HepG2 (cell line): Measurements from ENCODE around the gene PEX3. TPM values are rescaled to one million over a fixed set of nuclear protein-coding genes. Genes with fewer than 3 reads are reported as not detected.

Experiments
- ATAC-seq: fragments of 200-7000 bp; cut with Tn5 transposase; 3 replicates; pipeline ENCODE4 v1.9.1; 2020; ENCODE audit warnings: mild to moderate bottlenecking, moderate library complexity
- BruUV-seq: library from RNA; stranded (reverse); fragments of 400-500 nt; replicated peaks from 2 replicates; lab custom pipeline; 2021; lab: Mats Ljungman, UMichigan
- CTCF ChIA-PET: fragments of 300-600 bp; formaldehyde crosslinking; extraction: SDS; loops from one replicate; lab custom pipeline; 2021; ENCODE audit warnings: low total read pairs, inconsistent platforms, low intra/inter-chr PET ratio; lab: Yijun Ruan, JAX
- POLR2A ChIA-PET: fragments of 350-600 bp; sonication (Branson Sonifier 250); formaldehyde crosslinking; loops from one replicate; lab custom pipeline; 2020; ENCODE audit warnings: antibody characterized with exemption, inconsistent platforms; lab: Yijun Ruan, JAX
- DNase-seq: peaks from one replicate; pipeline ENCODE4 v3.0.0-alpha.2; 2015; ENCODE audit warnings: low spot score
- FAIRE-seq: peaks from 3 replicates; lab custom pipeline; 2011; peaks lifted over from hg19 to GRCh38; lab: Jason Lieb, UNC
- H2AFZ ChIP-seq: one replicate; pipeline ENCODE4 v1.6.1; 2011; ENCODE audit warnings: low read length, inconsistent platforms
- H3K27ac ChIP-seq: fragments of 300-600 bp; 3 replicates; pipeline ENCODE4 v1.8.0; 2011; ENCODE audit warnings: mixed run types, mild to moderate bottlenecking, mixed read lengths, low read length, inconsistent platforms; ENCODE audit not compliant: insufficient read depth; ENCODE audit errors: extremely low read length
- H3K27me3 ChIP-seq, 2 experiments: fragments of 200-600 bp in 1 of 2; 2 replicates in 1 of 2; 3 replicates in 1 of 2; pipeline versions ENCODE4 v1.6.0 to v1.8.0; 2011; ENCODE audit warnings: low read length in 2 of 2, mild to moderate bottlenecking in 2 of 2, moderate library complexity in 2 of 2, inconsistent platforms in 1 of 2; ENCODE audit not compliant: insufficient read depth in 2 of 2, control insufficient read depth in 1 of 2
- H3K36me3 ChIP-seq, 2 experiments: fragments of 200-600 bp in 1 of 2; replicated peaks in 1 of 2; 2 replicates in 1 of 2; 3 replicates in 1 of 2; pipeline versions ENCODE4 v1.5.1 to v1.8.0; 2011; ENCODE audit warnings: low read length in 2 of 2, inconsistent platforms in 1 of 2; ENCODE audit not compliant: insufficient read depth in 2 of 2, control insufficient read depth in 1 of 2
- H3K4me1 ChIP-seq: 2 replicates; pipeline ENCODE4 v1.5.1; 2012; ENCODE audit warnings: low read length, inconsistent platforms; ENCODE audit not compliant: insufficient read depth
- H3K4me2 ChIP-seq: 2 replicates; pipeline ENCODE4 v1.6.0; 2011; ENCODE audit warnings: low read depth, low read length, inconsistent platforms
- H3K4me3 ChIP-seq, 3 experiments: fragments of 200-600 bp in 1 of 3; sonication (generic), shearing (Covaris generic) in 1 of 3; replicated peaks in 1 of 3; 2 replicates each; pipeline ENCODE4 v1.5.1; 2011 to 2016; ENCODE audit warnings: low read length in 3 of 3, inconsistent platforms in 2 of 3, low read depth in 2 of 3, mild to moderate bottlenecking in 2 of 3, control low read depth in 1 of 3, mixed read lengths in 1 of 3; ENCODE audit not compliant: insufficient read depth in 1 of 3
- H3K79me2 ChIP-seq: one replicate; pipeline ENCODE4 v1.6.1; 2011; ENCODE audit warnings: low read length, inconsistent platforms; ENCODE audit not compliant: insufficient read depth
- H3K9ac ChIP-seq: 2 replicates; pipeline ENCODE4 v1.6.0; 2011; ENCODE audit warnings: mild to moderate bottlenecking, low read depth, low read length, inconsistent platforms; ENCODE audit not compliant: insufficient read depth
- H3K9me3 ChIP-seq: 2 replicates; pipeline ENCODE4 v1.5.1; 2012; ENCODE audit warnings: mild to moderate bottlenecking, low read length
- H4K20me1 ChIP-seq: 2 replicates; pipeline ENCODE4 v1.6.0; 2011; ENCODE audit warnings: inconsistent platforms, mild to moderate bottlenecking, low read length, moderate library complexity; ENCODE audit not compliant: insufficient read depth
- MED1 ChIP-seq: sonication (generic); formaldehyde crosslinking; IDR thresholded peaks from 2 replicates; pipeline ENCODE4 v1.4.0; 2020; ENCODE audit warnings: missing genetic modification reagents
- MXI1 ChIP-seq: IDR thresholded peaks from 3 replicates; pipeline ENCODE4 v1.6.1; 2012; ENCODE audit warnings: low read depth, low read length, inconsistent platforms, borderline replicate concordance
- PPARG ChIP-seq: conservative IDR thresholded peaks from 2 replicates; pipeline ENCODE4 v1.6.1; 2016; ENCODE audit warnings: missing biosample characterization, missing genetic modification reagents
- RAD21 ChIP-seq: fragments of 450-650 bp; formaldehyde crosslinking; IDR thresholded peaks from 2 replicates; pipeline ENCODE4 v1.5.0; 2020; ENCODE audit warnings: mild to moderate bottlenecking
- RARA ChIP-seq: IDR thresholded peaks from 2 replicates; pipeline ENCODE4 v1.6.1; 2016; ENCODE audit warnings: missing genetic modification reagents, missing compliant biosample characterization
- SMC3 ChIP-seq: IDR thresholded peaks from 2 replicates; pipeline ENCODE4 v1.6.1; 2011; ENCODE audit warnings: low read length, improper control_type of control experiment
- TAF15 ChIP-seq: fragments of 200-400 bp; formaldehyde crosslinking; IDR thresholded peaks from one replicate; pipeline ENCODE4 v1.6.1; 2018; ENCODE audit warnings: mild to moderate bottlenecking, low read depth, low read length; ENCODE audit not compliant: poor library complexity, severe bottlenecking
- ZBTB38 ChIP-seq: sonication (generic); formaldehyde crosslinking; IDR thresholded peaks from 2 replicates; pipeline ENCODE4 v1.5.1; 2020; ENCODE audit warnings: mild to moderate bottlenecking, missing genetic modification reagents
- ZNF530 ChIP-seq: sonication (generic); formaldehyde crosslinking; IDR thresholded peaks from 2 replicates; pipeline ENCODE4 v1.5.0; 2020; ENCODE audit warnings: low read depth, mild to moderate bottlenecking, missing genetic modification reagents
- ZNF878 ChIP-seq: sonication (generic); formaldehyde crosslinking; IDR thresholded peaks from 2 replicates; pipeline ENCODE4 v1.8.1; 2023; ENCODE audit warnings: mild to moderate bottlenecking, missing genetic modification reagents, moderate library complexity
- ZSCAN31 ChIP-seq: sonication (generic); formaldehyde crosslinking; IDR thresholded peaks from 2 replicates; pipeline ENCODE4 v1.5.0; 2020; ENCODE audit warnings: low read depth, mild to moderate bottlenecking, missing genetic modification reagents
- WGBS: methylation state at CpG from one replicate; pipeline ENCODE4 v1.1.6; 2017; ENCODE audit warnings: low lambda C conversion rate; 5-methylcytosine and 5-hydroxymethylcytosine counted together
- in situ Hi-C: cut with HindIII; loops from 2 replicates; pipeline ENCODE4 v1.10.0; 2017; ENCODE audit warnings: low pct_unique_long_range_greater_than_20kb; ENCODE audit not compliant: extremely low pct_ligation_motif_present
- intact Hi-C: fragments of 100-400 bp; cut with micrococcal nuclease; formaldehyde crosslinking; loops from one replicate; pipeline ENCODE4 v1.10.0; 2022; ENCODE audit not compliant: unreplicated experiment
- polyA plus RNA-seq, 8 experiments: library from polyadenylated mRNA; depleted of rRNA in 3 of 8; stranded (reverse) in 7 of 8; unstranded in 1 of 8; fragments of >200 nt; fragmentation: Illumina TruSeq in 4 of 8; extraction: Trizol in 4 of 8; gene quantifications; 2 replicates each; pipeline versions ENCODE4 v1.2.1 to v1.2.3, GENCODE V29; 2011 to 2016; ENCODE audit warnings: low read depth in 4 of 8, missing spikeins in 1 of 8, mixed read lengths in 1 of 8; ENCODE audit not compliant: insufficient read depth in 1 of 8
- total RNA-seq, 5 experiments: library from RNA; depleted of rRNA; stranded (reverse); fragments of >200 nt; fragmentation: Illumina TruSeq; extraction: Trizol; gene quantifications; 2 replicates each; pipeline ENCODE4 v1.2.3, GENCODE V29; 2016; ENCODE audit warnings: low read depth in 1 of 5
- TF ChIP-seq, protein P1 (sequence below): sonication (generic); formaldehyde crosslinking; IDR thresholded peaks from 2 replicates; pipeline ENCODE4 v1.5.0; 2020; ENCODE audit warnings: missing genetic modification reagents
- TF ChIP-seq, protein P2 (sequence below): IDR thresholded peaks from 2 replicates; pipeline ENCODE4 v1.6.1; 2016; ENCODE audit warnings: low read depth
- TF ChIP-seq, protein P3 (sequence below): sonication (generic); formaldehyde crosslinking; IDR thresholded peaks from 2 replicates; pipeline ENCODE4 v1.5.0; 2020; ENCODE audit warnings: missing genetic modification reagents, mild to moderate bottlenecking, borderline replicate concordance
- TF ChIP-seq, protein P4 (sequence below): sonication (generic); formaldehyde crosslinking; IDR thresholded peaks from 2 replicates; pipeline ENCODE4 v1.4.0; 2020; ENCODE audit warnings: missing genetic modification reagents
- TF ChIP-seq, protein P5 (sequence below): fragments of 450-650 bp; IDR thresholded peaks from 2 replicates; pipeline ENCODE4 v1.6.1; 2016

The PEX3 gene
- total and polyA plus RNA-seq, 2 of the 13 experiments (the other 11 are each of a cell fraction or from before 2014, with no cell fraction given): 30.9 to 40.8 TPM

DNA sequence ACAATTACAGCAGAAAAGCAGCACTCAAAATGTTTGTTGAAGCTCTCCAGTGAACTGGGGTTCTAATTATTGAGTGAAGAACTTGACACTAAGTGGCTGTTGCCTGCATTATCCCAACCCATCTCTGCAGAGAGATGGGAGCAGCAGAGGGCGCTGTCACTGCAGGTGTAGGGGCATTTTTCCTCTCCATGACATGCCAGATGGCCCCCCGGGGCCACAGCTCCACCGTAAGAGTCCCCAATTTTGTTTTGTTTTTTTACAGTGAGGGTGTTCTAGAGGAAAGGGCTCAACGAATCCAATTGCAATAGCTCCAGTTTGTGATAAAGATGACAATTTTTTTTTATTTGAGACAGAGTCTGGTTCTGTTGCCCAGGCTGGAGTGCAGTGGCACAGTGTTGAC lies 62.8 kb downstream of the PEX3 start:
- CTCF ChIA-PET: interaction anchor here (1.0 kb wide), 1 partner anchor 24 kb away, joined by 3 read pairs; no protein-coding TSS in a partner anchor
- no peak overlapping the region for H3K4me3 ChIP-seq
- H3K9ac ChIP-seq: no peak overlapping the region
- H3K4me2 ChIP-seq: no peak overlapping the region
- in situ Hi-C loops (no loop called here), intact Hi-C loops (no loop called here)
- peaks cover 2 to 11% of the 10 kb centered on the region in 2 experiments; a peak in 3 of 5 replicates for H3K27me3 ChIP-seq
- ATAC-seq (peak; percentile 22), DNase-seq (peak; percentile 38), FAIRE-seq (no peak)
- peaks cover 34% of the 10 kb centered on the region for H3K4me1 ChIP-seq
- H3K9me3 ChIP-seq: no peaks in the 10 kb centered on the region
- TSS peak; percentile 46 for BruUV-seq
- WGBS: 80% methylated on average over 4 of the region's 4 CpGs
- no peak overlapping the region for H2AFZ ChIP-seq
- H3K27ac ChIP-seq: no peak overlapping the region
- POLR2A ChIA-PET: interaction anchor here (0.9 to 4.4 kb wide), 2 partner anchors 23 to 329 kb away, joined by 3 to 38 read pairs; partner anchors contain the start of gene LTV1
- H3K36me3 ChIP-seq: peaks cover 2% of the 10 kb centered on the region in 2 experiments; a peak in 3 of 5 replicates
- no peaks in the 10 kb centered on the region for H4K20me1 ChIP-seq
- H3K79me2 ChIP-seq: peaks cover 28% of the 10 kb centered on the region
- TF ChIP-seq TAF15: no peak
- TF ChIP-seq, protein P1, sequence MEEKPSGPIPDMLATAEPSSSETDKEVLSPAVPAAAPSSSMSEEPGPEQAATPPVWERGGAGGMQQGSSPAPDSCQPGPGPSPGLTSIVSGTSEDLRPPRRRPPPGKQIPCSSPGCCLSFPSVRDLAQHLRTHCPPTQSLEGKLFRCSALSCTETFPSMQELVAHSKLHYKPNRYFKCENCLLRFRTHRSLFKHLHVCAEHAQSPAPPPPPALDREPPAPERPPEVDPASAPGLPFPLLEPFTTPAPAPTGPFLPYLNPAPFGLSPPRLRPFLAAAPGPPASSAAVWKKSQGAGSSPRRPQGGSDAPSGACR (CRISPR knock-in tag): no peak
- no peak for TF ChIP-seq MXI1
- TF ChIP-seq RARA: no peak
- TF ChIP-seq, protein P2, sequence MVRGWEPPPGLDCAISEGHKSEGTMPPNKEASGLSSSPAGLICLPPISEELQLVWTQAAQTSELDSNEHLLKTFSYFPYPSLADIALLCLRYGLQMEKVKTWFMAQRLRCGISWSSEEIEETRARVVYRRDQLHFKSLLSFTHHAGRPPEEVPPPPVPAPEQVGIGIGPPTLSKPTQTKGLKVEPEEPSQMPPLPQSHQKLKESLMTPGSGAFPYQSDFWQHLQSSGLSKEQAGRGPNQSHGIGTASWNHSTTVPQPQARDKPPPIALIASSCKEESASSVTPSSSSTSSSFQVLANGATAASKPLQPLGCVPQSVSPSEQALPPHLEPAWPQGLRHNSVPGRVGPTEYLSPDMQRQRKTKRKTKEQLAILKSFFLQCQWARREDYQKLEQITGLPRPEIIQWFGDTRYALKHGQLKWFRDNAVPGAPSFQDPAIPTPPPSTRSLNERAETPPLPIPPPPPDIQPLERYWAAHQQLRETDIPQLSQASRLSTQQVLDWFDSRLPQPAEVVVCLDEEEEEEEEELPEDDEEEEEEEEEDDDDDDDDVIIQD (CRISPR knock-in tag): peak; percentile 21; the same call in 1 of the 2 replicates
- TF ChIP-seq ZBTB38 (CRISPR knock-in tag): no peak
- TF ChIP-seq, protein P3, sequence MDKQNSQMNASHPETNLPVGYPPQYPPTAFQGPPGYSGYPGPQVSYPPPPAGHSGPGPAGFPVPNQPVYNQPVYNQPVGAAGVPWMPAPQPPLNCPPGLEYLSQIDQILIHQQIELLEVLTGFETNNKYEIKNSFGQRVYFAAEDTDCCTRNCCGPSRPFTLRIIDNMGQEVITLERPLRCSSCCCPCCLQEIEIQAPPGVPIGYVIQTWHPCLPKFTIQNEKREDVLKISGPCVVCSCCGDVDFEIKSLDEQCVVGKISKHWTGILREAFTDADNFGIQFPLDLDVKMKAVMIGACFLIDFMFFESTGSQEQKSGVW (CRISPR knock-in tag): no peak
- TF ChIP-seq RAD21: peak; percentile 70; the same call in 1 of the 2 replicates
- peak; percentile 62; the same call in 1 of the 2 replicates for TF ChIP-seq SMC3
- TF ChIP-seq, protein P4, sequence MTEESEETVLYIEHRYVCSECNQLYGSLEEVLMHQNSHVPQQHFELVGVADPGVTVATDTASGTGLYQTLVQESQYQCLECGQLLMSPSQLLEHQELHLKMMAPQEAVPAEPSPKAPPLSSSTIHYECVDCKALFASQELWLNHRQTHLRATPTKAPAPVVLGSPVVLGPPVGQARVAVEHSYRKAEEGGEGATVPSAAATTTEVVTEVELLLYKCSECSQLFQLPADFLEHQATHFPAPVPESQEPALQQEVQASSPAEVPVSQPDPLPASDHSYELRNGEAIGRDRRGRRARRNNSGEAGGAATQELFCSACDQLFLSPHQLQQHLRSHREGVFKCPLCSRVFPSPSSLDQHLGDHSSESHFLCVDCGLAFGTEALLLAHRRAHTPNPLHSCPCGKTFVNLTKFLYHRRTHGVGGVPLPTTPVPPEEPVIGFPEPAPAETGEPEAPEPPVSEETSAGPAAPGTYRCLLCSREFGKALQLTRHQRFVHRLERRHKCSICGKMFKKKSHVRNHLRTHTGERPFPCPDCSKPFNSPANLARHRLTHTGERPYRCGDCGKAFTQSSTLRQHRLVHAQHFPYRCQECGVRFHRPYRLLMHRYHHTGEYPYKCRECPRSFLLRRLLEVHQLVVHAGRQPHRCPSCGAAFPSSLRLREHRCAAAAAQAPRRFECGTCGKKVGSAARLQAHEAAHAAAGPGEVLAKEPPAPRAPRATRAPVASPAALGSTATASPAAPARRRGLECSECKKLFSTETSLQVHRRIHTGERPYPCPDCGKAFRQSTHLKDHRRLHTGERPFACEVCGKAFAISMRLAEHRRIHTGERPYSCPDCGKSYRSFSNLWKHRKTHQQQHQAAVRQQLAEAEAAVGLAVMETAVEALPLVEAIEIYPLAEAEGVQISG (CRISPR knock-in tag): 0 out of 2 replicates have a peak, but pooled peaks have one; percentile 19
- TF ChIP-seq PPARG (CRISPR knock-in tag): no peak
- no peak; the same call in 1 of the 2 replicates for TF ChIP-seq MED1 (CRISPR knock-in tag)
- TF ChIP-seq ZNF530: no peak
- 0 out of 2 replicates have a peak, but pooled peaks have one; percentile 24 for TF ChIP-seq ZSCAN31 (CRISPR knock-in tag)
- no peak for TF ChIP-seq ZNF878 (CRISPR knock-in tag)
- TF ChIP-seq, protein P5, sequence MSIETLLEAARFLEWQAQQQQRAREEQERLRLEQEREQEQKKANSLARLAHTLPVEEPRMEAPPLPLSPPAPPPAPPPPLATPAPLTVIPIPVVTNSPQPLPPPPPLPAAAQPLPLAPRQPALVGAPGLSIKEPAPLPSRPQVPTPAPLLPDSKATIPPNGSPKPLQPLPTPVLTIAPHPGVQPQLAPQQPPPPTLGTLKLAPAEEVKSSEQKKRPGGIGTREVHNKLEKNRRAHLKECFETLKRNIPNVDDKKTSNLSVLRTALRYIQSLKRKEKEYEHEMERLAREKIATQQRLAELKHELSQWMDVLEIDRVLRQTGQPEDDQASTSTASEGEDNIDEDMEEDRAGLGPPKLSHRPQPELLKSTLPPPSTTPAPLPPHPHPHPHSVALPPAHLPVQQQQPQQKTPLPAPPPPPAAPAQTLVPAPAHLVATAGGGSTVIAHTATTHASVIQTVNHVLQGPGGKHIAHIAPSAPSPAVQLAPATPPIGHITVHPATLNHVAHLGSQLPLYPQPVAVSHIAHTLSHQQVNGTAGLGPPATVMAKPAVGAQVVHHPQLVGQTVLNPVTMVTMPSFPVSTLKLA: no peak
